DND-41 (cell line): ENCODE results near the gene STEAP1B.

Experiments
- ATAC-seq: fragments of 200-7000 bp; cut with Tn5 transposase; 3 replicates; pipeline ENCODE4 v1.9.1; 2021; ENCODE audit warnings: low read depth; ENCODE audit not compliant: insufficient read depth
- DNase-seq: peaks from one replicate; pipeline ENCODE4 v3.0.0-alpha.2; 2020
- H2AFZ ChIP-seq: 2 replicates; pipeline ENCODE4 v1.6.0; 2012; ENCODE audit warnings: low read depth, low read length
- H3K27ac ChIP-seq: 2 replicates; pipeline ENCODE4 v1.5.1; 2012; ENCODE audit warnings: low read length, inconsistent platforms
- H3K27me3 ChIP-seq: fragments of 200-600 bp; sonication (generic); 2 replicates; pipeline ENCODE4 v1.6.0; 2012; ENCODE audit warnings: low read length, mild to moderate bottlenecking, inconsistent platforms; ENCODE audit not compliant: insufficient read depth, poor library complexity
- H3K36me3 ChIP-seq: 2 replicates; pipeline ENCODE4 v1.5.1; 2012; ENCODE audit warnings: low read length, inconsistent platforms; ENCODE audit not compliant: insufficient read depth
- H3K4me1 ChIP-seq: 2 replicates; pipeline ENCODE4 v1.5.1; 2012; ENCODE audit warnings: mild to moderate bottlenecking, low read length; ENCODE audit not compliant: insufficient read depth
- H3K4me2 ChIP-seq: 2 replicates; pipeline ENCODE4 v1.6.0; 2012; ENCODE audit warnings: mild to moderate bottlenecking, moderate library complexity, low read length, inconsistent platforms; ENCODE audit not compliant: insufficient read depth
- H3K4me3 ChIP-seq, 2 experiments: fragments of 200-600 bp in 1 of 2; shearing (Covaris generic) in 1 of 2; 2 replicates each; pipeline ENCODE4 v1.5.1; 2012 to 2016; ENCODE audit warnings: inconsistent platforms in 2 of 2, low read length in 2 of 2, mild to moderate bottlenecking in 2 of 2, low read depth in 1 of 2, moderate library complexity in 1 of 2
- H3K79me2 ChIP-seq: 2 replicates; pipeline ENCODE4 v1.6.0; 2012; ENCODE audit warnings: low read length, inconsistent platforms; ENCODE audit not compliant: insufficient read depth
- H3K9ac ChIP-seq: 2 replicates; pipeline ENCODE4 v1.6.0; 2012; ENCODE audit warnings: low read depth, mild to moderate bottlenecking, inconsistent platforms, low read length, moderate library complexity
- H3K9me3 ChIP-seq: 2 replicates; pipeline ENCODE4 v1.5.1; 2012; ENCODE audit warnings: low read length, moderate library complexity, mild to moderate bottlenecking, inconsistent platforms; ENCODE audit not compliant: insufficient read depth, severe bottlenecking
- H4K20me1 ChIP-seq: 2 replicates; pipeline ENCODE4 v1.6.0; 2012; ENCODE audit warnings: low read length; ENCODE audit not compliant: insufficient read depth
- EZH2 ChIP-seq: IDR thresholded peaks from 3 replicates; pipeline ENCODE4 v1.6.1; 2012; ENCODE audit warnings: borderline replicate concordance, low read depth, mild to moderate bottlenecking, moderate library complexity, low read length, inconsistent platforms; ENCODE audit not compliant: severe bottlenecking
- TF ChIP-seq, protein P1 (sequence below): IDR thresholded peaks from 2 replicates; pipeline ENCODE4 v1.5.1; 2012; ENCODE audit warnings: borderline replicate concordance, low read length, moderate library complexity, mild to moderate bottlenecking; ENCODE audit not compliant: poor library complexity, severe bottlenecking; ENCODE audit errors: extremely low read depth

Gene STEAP1B

DNA sequence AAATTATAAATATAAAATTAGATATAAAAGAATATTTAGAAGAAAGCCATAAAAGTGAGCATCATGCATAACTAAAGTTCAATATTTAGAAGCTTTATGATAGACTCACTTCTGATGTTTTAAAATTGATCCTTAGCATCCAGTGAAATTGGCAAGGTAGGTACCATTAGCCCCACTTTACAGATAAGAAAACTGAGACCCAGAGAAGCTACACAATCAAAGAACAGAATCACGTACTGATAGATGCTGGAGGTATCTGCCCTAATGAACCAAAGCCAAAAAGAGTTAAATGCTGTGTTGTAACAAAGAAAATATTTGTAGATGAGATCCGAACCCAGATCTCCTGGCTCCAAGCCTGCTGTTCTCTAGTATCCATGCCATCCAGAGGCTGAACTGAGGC, 100.4 kb downstream of the STEAP1B start:
- Histone ChIP-seq H4K20me1 (no peaks in the 10 kb centered on the region), H2AFZ (no peak overlapping the region), H3K9ac (no peak overlapping the region), H3K4me3 (no peak overlapping the region), H3K27ac (no peak overlapping the region), H3K36me3 (no peaks in the 10 kb centered on the region), H3K27me3 (no peaks in the 10 kb centered on the region), H3K4me1 (peaks cover 34% of the 10 kb centered on the region), H3K4me2 (no peak overlapping the region), H3K9me3 (no peaks in the 10 kb centered on the region), H3K79me2 (no peaks in the 10 kb centered on the region)
- ATAC-seq (no peak), DNase-seq (no peak)
- TF ChIP-seq EZH2 = no peak
- TF ChIP-seq, protein P1, sequence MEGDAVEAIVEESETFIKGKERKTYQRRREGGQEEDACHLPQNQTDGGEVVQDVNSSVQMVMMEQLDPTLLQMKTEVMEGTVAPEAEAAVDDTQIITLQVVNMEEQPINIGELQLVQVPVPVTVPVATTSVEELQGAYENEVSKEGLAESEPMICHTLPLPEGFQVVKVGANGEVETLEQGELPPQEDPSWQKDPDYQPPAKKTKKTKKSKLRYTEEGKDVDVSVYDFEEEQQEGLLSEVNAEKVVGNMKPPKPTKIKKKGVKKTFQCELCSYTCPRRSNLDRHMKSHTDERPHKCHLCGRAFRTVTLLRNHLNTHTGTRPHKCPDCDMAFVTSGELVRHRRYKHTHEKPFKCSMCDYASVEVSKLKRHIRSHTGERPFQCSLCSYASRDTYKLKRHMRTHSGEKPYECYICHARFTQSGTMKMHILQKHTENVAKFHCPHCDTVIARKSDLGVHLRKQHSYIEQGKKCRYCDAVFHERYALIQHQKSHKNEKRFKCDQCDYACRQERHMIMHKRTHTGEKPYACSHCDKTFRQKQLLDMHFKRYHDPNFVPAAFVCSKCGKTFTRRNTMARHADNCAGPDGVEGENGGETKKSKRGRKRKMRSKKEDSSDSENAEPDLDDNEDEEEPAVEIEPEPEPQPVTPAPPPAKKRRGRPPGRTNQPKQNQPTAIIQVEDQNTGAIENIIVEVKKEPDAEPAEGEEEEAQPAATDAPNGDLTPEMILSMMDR = no peak

DNA sequence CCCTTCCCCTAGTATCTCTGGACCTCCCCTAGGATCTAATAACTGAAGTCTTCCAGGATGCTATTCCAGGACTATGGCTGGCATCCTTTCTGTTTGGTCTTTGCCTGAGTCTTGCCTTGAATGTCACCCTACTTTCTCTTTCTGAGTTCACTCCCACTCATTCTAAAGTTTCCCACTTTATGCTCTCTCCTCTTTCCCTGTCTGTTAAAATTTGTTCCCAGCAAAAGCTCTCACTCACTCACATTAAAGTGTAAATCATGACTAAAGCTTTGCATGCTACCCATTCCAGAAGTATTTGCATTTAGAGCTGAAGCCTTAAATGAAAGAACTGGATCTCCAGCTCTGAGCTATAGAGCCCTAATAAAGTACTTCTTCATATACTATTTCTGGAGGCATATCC, 100.9 kb downstream of the STEAP1B start:
- DNase-seq (no peak), ATAC-seq (no peak)
- Histone ChIP-seq H3K9me3 (no peaks in the 10 kb centered on the region), H3K4me2 (no peak overlapping the region), H4K20me1 (no peaks in the 10 kb centered on the region), H3K27ac (no peak overlapping the region), H3K79me2 (no peaks in the 10 kb centered on the region), H2AFZ (no peak overlapping the region), H3K9ac (no peak overlapping the region), H3K4me3 (no peak overlapping the region), H3K36me3 (no peaks in the 10 kb centered on the region), H3K27me3 (no peaks in the 10 kb centered on the region), H3K4me1 (peaks cover 32% of the 10 kb centered on the region)
- no peak for TF ChIP-seq EZH2
- TF ChIP-seq, protein P1 = no peak

DNA sequence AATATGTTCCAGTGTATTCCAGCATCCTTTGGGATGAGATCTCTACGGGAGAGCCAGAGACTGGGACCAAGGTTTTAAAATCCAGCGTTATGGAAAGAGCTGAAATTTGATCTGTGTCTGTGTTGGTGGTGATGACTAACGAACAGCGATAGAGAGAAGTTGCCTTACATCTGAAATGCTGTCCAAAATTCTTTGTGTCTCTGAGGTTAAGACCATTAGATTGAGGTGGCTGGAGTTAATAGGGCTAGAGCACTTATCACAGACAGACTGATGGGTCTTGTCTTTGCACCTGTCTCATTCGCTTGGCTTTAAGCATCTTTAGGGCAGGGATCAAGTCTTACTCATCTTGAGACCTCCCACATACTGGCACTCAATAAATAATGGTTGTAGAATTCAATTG, 102.0 kb downstream of the STEAP1B start:
- Histone ChIP-seq H3K4me3 (no peak overlapping the region), H3K79me2 (no peaks in the 10 kb centered on the region), H3K27ac (no peak overlapping the region), H3K36me3 (no peaks in the 10 kb centered on the region), H4K20me1 (no peaks in the 10 kb centered on the region), H3K9me3 (no peaks in the 10 kb centered on the region), H3K4me1 (peaks cover 21% of the 10 kb centered on the region), H3K9ac (no peak overlapping the region), H3K27me3 (no peaks in the 10 kb centered on the region), H3K4me2 (no peak overlapping the region), H2AFZ (no peak overlapping the region)
- DNase-seq (no peak), ATAC-seq (no peak)
- TF ChIP-seq, protein P1 = no peak
- no peak for TF ChIP-seq EZH2

DNA sequence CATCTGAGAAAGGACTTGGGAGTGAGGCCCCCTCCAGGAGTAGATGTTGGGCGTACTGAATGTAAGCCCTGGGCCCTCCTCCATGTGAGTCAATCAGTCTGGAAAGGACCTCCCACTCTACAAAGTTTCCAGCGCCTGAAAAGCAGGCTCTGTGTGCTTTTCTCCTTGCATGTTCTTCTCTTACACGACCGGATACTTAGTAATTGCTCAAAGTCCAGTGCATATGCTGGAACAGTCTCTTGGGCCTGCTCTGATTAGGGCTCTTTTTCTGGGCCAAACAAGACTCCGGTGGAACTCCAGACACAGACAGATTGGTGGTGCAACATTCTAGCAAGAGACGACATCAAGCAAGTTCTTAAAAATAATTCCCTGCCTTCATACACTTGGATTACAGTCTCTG, 104.8 kb downstream of the STEAP1B start:
- H3K79me2 ChIP-seq = no peaks in the 10 kb centered on the region
- no peak overlapping the region for H3K9ac ChIP-seq
- no peaks in the 10 kb centered on the region for H4K20me1 ChIP-seq
- H3K4me2 ChIP-seq = no peak overlapping the region
- no peaks in the 10 kb centered on the region for H3K9me3 ChIP-seq
- H3K27me3 ChIP-seq = no peaks in the 10 kb centered on the region
- H2AFZ ChIP-seq = no peak overlapping the region
- ATAC-seq = no peak
- no peak overlapping the region for H3K4me3 ChIP-seq
- no peak overlapping the region for H3K27ac ChIP-seq
- peaks cover 10% of the 10 kb centered on the region for H3K4me1 ChIP-seq
- DNase-seq = no peak
- no peaks in the 10 kb centered on the region for H3K36me3 ChIP-seq
- TF ChIP-seq, protein P1 = no peak
- TF ChIP-seq EZH2 = no peak
